ENCODE results near the gene MYBPC2.

Gene MYBPC2

GRCh38 chr19:50493171-50493570 lies 60.5 kb downstream of the MYBPC2 start:
- no peak for TF ChIP-seq CTCF (IDR thresholded peaks at IDR 0.05; ENCODE audit: borderline replicate concordance, control extremely low read depth, extremely low read depth, insufficient read depth, missing control alignments)
- DNase-seq (ENCODE audit: low spot score): no peak
- in situ Hi-C loops (cut with MboI; ENCODE audit: low sequenced_read_pairs, unreplicated experiment): no loop called here

GRCh38 chr19:50494186-50495019 lies 61.7 kb downstream of the MYBPC2 start:
- DNase-seq (ENCODE audit: low spot score): no peak
- no peak for TF ChIP-seq CTCF (IDR thresholded peaks at IDR 0.05; ENCODE audit: borderline replicate concordance, control extremely low read depth, extremely low read depth, insufficient read depth, missing control alignments)
- in situ Hi-C loops (cut with MboI; ENCODE audit: low sequenced_read_pairs, unreplicated experiment): no loop called here

- no peak for DNase-seq (ENCODE audit: low spot score)
- in situ Hi-C loops (cut with MboI; ENCODE audit: low sequenced_read_pairs, unreplicated experiment): no loop called here
- no peak for TF ChIP-seq CTCF (IDR thresholded peaks at IDR 0.05; ENCODE audit: borderline replicate concordance, control extremely low read depth, extremely low read depth, insufficient read depth, missing control alignments)
These were observed 62.4 kb downstream of the MYBPC2 start for GRCh38 chr19:50495020-50495531.

GRCh38 chr19:50496189-50497021 lies 63.7 kb downstream of the MYBPC2 start:
- in situ Hi-C loops (cut with MboI; ENCODE audit: low sequenced_read_pairs, unreplicated experiment): no loop called here
- no peak for DNase-seq (ENCODE audit: low spot score)
- TF ChIP-seq CTCF (IDR thresholded peaks at IDR 0.05; ENCODE audit: borderline replicate concordance, control extremely low read depth, extremely low read depth, insufficient read depth, missing control alignments): no peak

GRCh38 chr19:50497022-50497405 lies 64.3 kb downstream of the MYBPC2 start:
- DNase-seq (ENCODE audit: low spot score): no peak
- TF ChIP-seq CTCF (IDR thresholded peaks at IDR 0.05; ENCODE audit: borderline replicate concordance, control extremely low read depth, extremely low read depth, insufficient read depth, missing control alignments): no peak
- in situ Hi-C loops (cut with MboI; ENCODE audit: low sequenced_read_pairs, unreplicated experiment): no loop called here

- in situ Hi-C loops (cut with MboI; ENCODE audit: low sequenced_read_pairs, unreplicated experiment): no loop called here
- TF ChIP-seq CTCF (IDR thresholded peaks at IDR 0.05; ENCODE audit: borderline replicate concordance, control extremely low read depth, extremely low read depth, insufficient read depth, missing control alignments): no peak
- DNase-seq (ENCODE audit: low spot score): no peak
These were observed 65.7 kb downstream of the MYBPC2 start for GRCh38 chr19:50498219-50499056.

All from GM13976 (cell line).